ENCODE measurements around the gene RAD18.

DNA sequence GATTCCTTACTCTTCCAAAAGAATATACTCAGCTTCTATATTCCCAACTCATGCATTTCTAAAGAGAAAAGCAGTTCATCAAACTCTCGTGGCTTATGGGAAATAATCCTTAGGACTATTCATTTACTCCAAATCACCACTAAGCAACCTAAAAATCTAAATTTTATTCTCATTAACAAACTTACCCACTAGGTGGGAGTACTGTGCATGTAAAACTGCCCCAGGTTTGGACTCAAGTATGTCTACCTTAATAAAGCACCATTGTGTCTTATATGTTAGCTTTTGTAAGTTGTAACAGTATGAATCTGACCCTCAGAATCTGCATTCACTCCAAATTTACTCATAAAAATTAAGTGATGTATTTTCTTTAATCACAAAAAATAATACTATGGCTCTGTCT is 25.3 kb downstream of the RAD18 start:
- TF ChIP-seq EZH2phosphoT487 (IDR thresholded peaks at IDR 0.05; ENCODE audit: borderline replicate concordance, low read depth, low read length), result no peak
- TF ChIP-seq, protein P1, sequence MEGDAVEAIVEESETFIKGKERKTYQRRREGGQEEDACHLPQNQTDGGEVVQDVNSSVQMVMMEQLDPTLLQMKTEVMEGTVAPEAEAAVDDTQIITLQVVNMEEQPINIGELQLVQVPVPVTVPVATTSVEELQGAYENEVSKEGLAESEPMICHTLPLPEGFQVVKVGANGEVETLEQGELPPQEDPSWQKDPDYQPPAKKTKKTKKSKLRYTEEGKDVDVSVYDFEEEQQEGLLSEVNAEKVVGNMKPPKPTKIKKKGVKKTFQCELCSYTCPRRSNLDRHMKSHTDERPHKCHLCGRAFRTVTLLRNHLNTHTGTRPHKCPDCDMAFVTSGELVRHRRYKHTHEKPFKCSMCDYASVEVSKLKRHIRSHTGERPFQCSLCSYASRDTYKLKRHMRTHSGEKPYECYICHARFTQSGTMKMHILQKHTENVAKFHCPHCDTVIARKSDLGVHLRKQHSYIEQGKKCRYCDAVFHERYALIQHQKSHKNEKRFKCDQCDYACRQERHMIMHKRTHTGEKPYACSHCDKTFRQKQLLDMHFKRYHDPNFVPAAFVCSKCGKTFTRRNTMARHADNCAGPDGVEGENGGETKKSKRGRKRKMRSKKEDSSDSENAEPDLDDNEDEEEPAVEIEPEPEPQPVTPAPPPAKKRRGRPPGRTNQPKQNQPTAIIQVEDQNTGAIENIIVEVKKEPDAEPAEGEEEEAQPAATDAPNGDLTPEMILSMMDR (conservative IDR thresholded peaks at IDR 0.05; ENCODE audit: low read length), result peak; percentile 72
